Smooth muscle cell (in vitro differentiated cells): Measurements from ENCODE around the gene EVC. TPM values are rescaled to one million over a fixed set of nuclear protein-coding genes. Genes with fewer than 3 reads are reported as not detected.

ENCODE experiments used
- DNase-seq: peaks from one replicate; lab custom pipeline; 2025; ENCODE audit not compliant: unreplicated experiment; lab: John Stamatoyannopoulos, UW
- H2AFZ ChIP-seq: fragments of 200-600 bp; sonication (generic); 2 replicates; pipeline ENCODE4 v1.6.0; 2016; ENCODE audit warnings: antibody characterized with exemption, low read depth, mild to moderate bottlenecking
- H3F3A ChIP-seq: fragments of 200-600 bp; sonication (generic); 2 replicates; pipeline ENCODE4 v1.6.0; 2017; ENCODE audit warnings: antibody characterized with exemption, low read depth
- H3K27ac ChIP-seq: fragments of 200-600 bp; sonication (generic); 2 replicates; pipeline ENCODE4 v1.5.1; 2016; ENCODE audit warnings: low read depth, mild to moderate bottlenecking
- H3K27me3 ChIP-seq: fragments of 200-600 bp; sonication (generic); 2 replicates; pipeline ENCODE4 v1.6.1; 2016; ENCODE audit warnings: low read depth, mild to moderate bottlenecking
- H3K36me3 ChIP-seq: fragments of 200-600 bp; sonication (generic); 2 replicates; pipeline ENCODE4 v1.5.1; 2016; ENCODE audit warnings: low read depth
- H3K4me1 ChIP-seq: fragments of 200-600 bp; sonication (generic); 2 replicates; pipeline ENCODE4 v1.5.1; 2016; ENCODE audit warnings: low read depth
- H3K4me2 ChIP-seq: fragments of 200-600 bp; sonication (generic); 2 replicates; pipeline ENCODE4 v1.6.0; 2016; ENCODE audit warnings: mild to moderate bottlenecking
- H3K4me3 ChIP-seq: fragments of 200-600 bp; sonication (generic); 2 replicates; pipeline ENCODE4 v1.5.1; 2016; ENCODE audit warnings: mild to moderate bottlenecking
- H3K79me2 ChIP-seq: fragments of 200-600 bp; sonication (generic); 2 replicates; pipeline ENCODE4 v1.6.0; 2016; ENCODE audit warnings: low read depth, mild to moderate bottlenecking
- H3K9ac ChIP-seq: fragments of 200-600 bp; sonication (generic); 2 replicates; pipeline ENCODE4 v1.6.0; 2016; ENCODE audit warnings: low read depth
- H3K9me3 ChIP-seq: fragments of 200-600 bp; sonication (generic); replicated peaks from 2 replicates; pipeline ENCODE4 v1.5.1; 2016; ENCODE audit warnings: low read depth
- H4K20me1 ChIP-seq: fragments of 200-600 bp; sonication (generic); 2 replicates; pipeline ENCODE4 v1.6.0; 2016; ENCODE audit warnings: low read depth
- WGBS: methylation state at CpG from one replicate; pipeline ENCODE4 v1.1.7; 2016; ENCODE audit warnings: low lambda C conversion rate; 5-methylcytosine and 5-hydroxymethylcytosine counted together
- polyA plus RNA-seq: library from polyadenylated mRNA; unstranded; fragments of >200 nt; fragmentation: Nextera tagmentation; extraction: Ambion mirVana; gene quantifications from 2 replicates; pipeline ENCODE4 v1.2.1, GENCODE V29; 2016
- total RNA-seq: library from RNA; depleted of rRNA; stranded (reverse); fragments of >200 nt; gene quantifications from 2 replicates; pipeline ENCODE4 v1.2.3, GENCODE V29; 2014
- TF ChIP-seq, protein P1 (sequence below): fragments of 200-600 bp; sonication (generic); IDR thresholded peaks from 2 replicates; pipeline ENCODE4 v1.5.1; 2017; ENCODE audit warnings: borderline replicate concordance, mild to moderate bottlenecking, antibody characterized with exemption; ENCODE audit not compliant: insufficient read depth, poor library complexity, severe bottlenecking

EVC gene
- total and polyA plus RNA-seq, 2 experiments from 2014 or later: 7.5 to 15.5 TPM

DNA sequence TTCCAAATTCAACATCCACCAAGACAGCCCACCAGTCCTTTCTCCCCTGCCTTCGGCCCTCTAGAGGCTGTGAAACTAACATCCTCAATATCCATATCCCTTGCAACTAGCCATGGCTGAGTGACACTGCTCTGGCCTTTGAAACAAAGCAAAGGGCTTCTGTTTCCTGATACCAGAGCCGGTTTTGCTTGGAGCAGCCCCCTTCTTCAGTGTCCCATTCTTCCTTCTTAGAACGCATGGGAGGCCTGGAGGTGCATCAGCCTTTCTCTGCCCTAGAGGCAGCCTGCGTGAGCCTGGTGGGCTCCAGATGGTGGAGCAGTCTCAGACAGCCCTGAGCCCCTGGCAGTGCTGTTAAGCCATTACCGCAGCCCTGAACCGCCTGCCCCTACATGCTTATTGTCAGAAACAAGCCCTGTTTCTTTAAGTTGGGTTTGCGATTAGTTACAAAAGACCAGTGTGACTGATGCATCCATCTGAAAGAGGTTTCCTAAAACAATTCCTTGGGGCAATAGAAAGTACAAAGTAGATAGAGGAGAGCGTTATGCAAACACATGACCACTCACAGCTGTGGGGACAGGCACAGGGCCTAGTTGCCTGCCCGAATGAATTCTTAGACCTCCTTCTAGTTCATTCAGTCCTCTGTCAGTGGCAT is 74.1 kb downstream of the EVC start:
- Histone ChIP-seq H3K4me2 (no peak overlapping the region), H3K27me3 (no peaks in the 10 kb centered on the region), H3K79me2 (no peaks in the 10 kb centered on the region), H3K36me3 (peaks cover 7% of the 10 kb centered on the region), H3K27ac (no peak overlapping the region), H4K20me1 (no peaks in the 10 kb centered on the region), H3F3A (no peaks in the 10 kb centered on the region), H2AFZ (no peak overlapping the region), H3K4me3 (no peak overlapping the region), H3K9me3 (no peaks in the 10 kb centered on the region), H3K9ac (no peak overlapping the region), H3K4me1 (no peaks in the 10 kb centered on the region)
- WGBS: 75% methylated on average over 9 of the region's 9 CpGs
- TF ChIP-seq, protein P1, sequence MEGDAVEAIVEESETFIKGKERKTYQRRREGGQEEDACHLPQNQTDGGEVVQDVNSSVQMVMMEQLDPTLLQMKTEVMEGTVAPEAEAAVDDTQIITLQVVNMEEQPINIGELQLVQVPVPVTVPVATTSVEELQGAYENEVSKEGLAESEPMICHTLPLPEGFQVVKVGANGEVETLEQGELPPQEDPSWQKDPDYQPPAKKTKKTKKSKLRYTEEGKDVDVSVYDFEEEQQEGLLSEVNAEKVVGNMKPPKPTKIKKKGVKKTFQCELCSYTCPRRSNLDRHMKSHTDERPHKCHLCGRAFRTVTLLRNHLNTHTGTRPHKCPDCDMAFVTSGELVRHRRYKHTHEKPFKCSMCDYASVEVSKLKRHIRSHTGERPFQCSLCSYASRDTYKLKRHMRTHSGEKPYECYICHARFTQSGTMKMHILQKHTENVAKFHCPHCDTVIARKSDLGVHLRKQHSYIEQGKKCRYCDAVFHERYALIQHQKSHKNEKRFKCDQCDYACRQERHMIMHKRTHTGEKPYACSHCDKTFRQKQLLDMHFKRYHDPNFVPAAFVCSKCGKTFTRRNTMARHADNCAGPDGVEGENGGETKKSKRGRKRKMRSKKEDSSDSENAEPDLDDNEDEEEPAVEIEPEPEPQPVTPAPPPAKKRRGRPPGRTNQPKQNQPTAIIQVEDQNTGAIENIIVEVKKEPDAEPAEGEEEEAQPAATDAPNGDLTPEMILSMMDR: no peak
- DNase-seq: no peak

DNA sequence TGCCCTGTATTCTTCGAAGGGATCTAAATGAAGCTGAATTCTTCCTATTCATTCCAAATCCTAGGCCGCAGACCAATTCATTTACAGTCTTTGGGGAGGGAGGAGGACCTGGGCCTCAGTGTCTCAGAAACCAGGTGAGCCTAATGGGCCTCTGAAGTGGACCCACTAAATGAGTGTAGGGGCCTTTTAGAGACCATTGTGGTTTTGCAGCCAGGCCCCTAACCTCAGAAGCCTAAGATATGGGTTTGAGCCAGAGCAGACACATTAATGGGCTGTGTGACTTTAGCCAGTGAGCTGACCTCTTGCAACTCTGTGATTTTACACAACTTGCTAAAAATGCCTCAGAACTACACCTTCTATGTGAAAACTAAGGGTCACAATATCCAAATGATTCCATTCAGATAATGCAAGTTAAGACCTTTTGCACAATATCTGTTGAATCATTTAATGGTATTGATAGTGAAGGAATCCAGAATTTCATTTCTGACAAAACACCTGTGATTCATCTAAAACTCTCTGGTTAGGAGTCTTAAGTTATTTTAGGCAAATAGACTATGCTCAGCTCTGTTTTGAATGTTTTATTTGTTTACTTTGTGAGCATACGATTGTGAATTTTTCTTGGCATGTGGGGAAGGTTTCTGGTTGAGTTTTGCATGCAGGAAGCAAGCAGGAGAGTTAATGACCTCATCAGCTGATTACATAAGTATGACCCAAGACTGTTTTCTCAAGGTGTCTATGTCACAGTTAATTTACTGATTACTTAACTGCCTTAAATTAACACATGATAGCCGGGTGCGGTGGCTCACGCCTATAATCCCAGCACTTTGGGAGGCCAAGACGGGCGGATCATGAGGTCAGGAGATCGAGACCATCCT is 75.0 kb downstream of the EVC start:
- Histone ChIP-seq H3K4me1 (no peaks in the 10 kb centered on the region), H3K79me2 (no peaks in the 10 kb centered on the region), H3K27ac (no peak overlapping the region), H3K4me3 (no peak overlapping the region), H3K9me3 (no peaks in the 10 kb centered on the region), H3K36me3 (peaks cover 7% of the 10 kb centered on the region), H4K20me1 (no peaks in the 10 kb centered on the region), H3K9ac (no peak overlapping the region), H3F3A (no peaks in the 10 kb centered on the region), H3K27me3 (no peaks in the 10 kb centered on the region), H2AFZ (no peak overlapping the region), H3K4me2 (no peak overlapping the region)
- WGBS: 88% methylated on average over 9 of the region's 9 CpGs
- no peak for DNase-seq
- TF ChIP-seq, protein P1: no peak

GRCh38 chr4:5787311-5787710 is 76.3 kb downstream of the EVC start:
- Histone ChIP-seq H4K20me1 (no peaks in the 10 kb centered on the region), H2AFZ (no peak overlapping the region), H3K79me2 (no peaks in the 10 kb centered on the region), H3K4me2 (no peak overlapping the region), H3K4me1 (no peaks in the 10 kb centered on the region), H3K36me3 (peaks cover 7% of the 10 kb centered on the region), H3K9me3 (no peaks in the 10 kb centered on the region), H3K4me3 (no peak overlapping the region), H3K27me3 (no peaks in the 10 kb centered on the region), H3F3A (no peaks in the 10 kb centered on the region), H3K9ac (no peak overlapping the region), H3K27ac (no peak overlapping the region)
- 92% methylated on average over 8 of the region's 8 CpGs for WGBS
- DNase-seq: no peak
- TF ChIP-seq, protein P1: no peak
